Heart left ventricle (tissue), 13 donors: ENCODE measurements around the gene PRXL2C.

Experiments
- POLR2A ChIP-seq, 2 donors: fragments of 450-650 bp; IDR thresholded peaks; one replicate each; pipeline ENCODE4 v1.6.1; 2017; ENCODE audit warnings: antibody characterized with exemption in 2 of 2, mild to moderate bottlenecking in 2 of 2, moderate library complexity in 2 of 2
- TF ChIP-seq, protein P1 (sequence below), 12 donors: fragments of 200-600 bp; sonication (generic) in 4 of 12; IDR thresholded peaks; one replicate each; pipeline versions ENCODE4 v1.5.0 to v1.8.0; 2018 to 2022; ENCODE audit warnings: antibody characterized with exemption in 12 of 12, mild to moderate bottlenecking in 5 of 12
- donor health status: ischemic (EF 13 %, LVEDD 7.1; RV severe dilation, severe dysfunction).
- donor health status: DM: no; HTN: yes; CAD: no.
- donor health status: DM: no; HTN: no; CAD: no.
- donor health status: ischemic (EF 25% LVEDD 6.9; RV normal size, moderate dysfunction).
- donor health status: ischemic (EF 25% LVEDD 5.7; RV mildly dilated, moderate dysfunction).
- donor health status: ischemic (EF 35%, LVEDD 5.7; RV mildly dilated, moderate dysfunction).
- donor health status: nonischemic (EF 11% LVEDD 7.7; RV severe dilation, severe dysfunction).
- donor health status: DM: yes; HTN: yes; CAD: no.
- donor health status: PGD.
- donor health status: ischemic (EF 29% LVEDD 5.4; RV normal size, mild dysfunction).
- donor health status: nonischemic (EF 23%, LVEDD 6.1; RV moderate dilation, normal function).

GRCh38 chr9:96611302-96611701, 43.8 kb downstream of the PRXL2C start:
- TF ChIP-seq, protein P1, sequence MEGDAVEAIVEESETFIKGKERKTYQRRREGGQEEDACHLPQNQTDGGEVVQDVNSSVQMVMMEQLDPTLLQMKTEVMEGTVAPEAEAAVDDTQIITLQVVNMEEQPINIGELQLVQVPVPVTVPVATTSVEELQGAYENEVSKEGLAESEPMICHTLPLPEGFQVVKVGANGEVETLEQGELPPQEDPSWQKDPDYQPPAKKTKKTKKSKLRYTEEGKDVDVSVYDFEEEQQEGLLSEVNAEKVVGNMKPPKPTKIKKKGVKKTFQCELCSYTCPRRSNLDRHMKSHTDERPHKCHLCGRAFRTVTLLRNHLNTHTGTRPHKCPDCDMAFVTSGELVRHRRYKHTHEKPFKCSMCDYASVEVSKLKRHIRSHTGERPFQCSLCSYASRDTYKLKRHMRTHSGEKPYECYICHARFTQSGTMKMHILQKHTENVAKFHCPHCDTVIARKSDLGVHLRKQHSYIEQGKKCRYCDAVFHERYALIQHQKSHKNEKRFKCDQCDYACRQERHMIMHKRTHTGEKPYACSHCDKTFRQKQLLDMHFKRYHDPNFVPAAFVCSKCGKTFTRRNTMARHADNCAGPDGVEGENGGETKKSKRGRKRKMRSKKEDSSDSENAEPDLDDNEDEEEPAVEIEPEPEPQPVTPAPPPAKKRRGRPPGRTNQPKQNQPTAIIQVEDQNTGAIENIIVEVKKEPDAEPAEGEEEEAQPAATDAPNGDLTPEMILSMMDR (IDR thresholded peaks at IDR 0.05) = no peak
- TF ChIP-seq POLR2A (IDR thresholded peaks at IDR 0.05) = no peak
